Trophoblast cell (in vitro differentiated cells and primary cell): ENCODE results near the gene C16orf90.

ENCODE experiments used
- DNase-seq, 2 donors: peaks; one replicate each; pipeline ENCODE4 v3.0.0-alpha.2; 2016
- H2AFZ ChIP-seq: 2 replicates; pipeline ENCODE4 v1.6.1; 2013; ENCODE audit warnings: low read length, moderate library complexity, mild to moderate bottlenecking; ENCODE audit not compliant: insufficient read depth, poor library complexity
- H2AK5ac ChIP-seq: 2 replicates; pipeline ENCODE4 v1.6.1; 2013; ENCODE audit warnings: mild to moderate bottlenecking, low read length
- H2BK120ac ChIP-seq: 2 replicates; pipeline ENCODE4 v1.6.1; 2013; ENCODE audit warnings: low read length, mild to moderate bottlenecking, moderate library complexity; ENCODE audit not compliant: insufficient read depth, poor library complexity
- H2BK12ac ChIP-seq: 2 replicates; pipeline ENCODE4 v1.6.1; 2013; ENCODE audit warnings: mild to moderate bottlenecking, low read length, moderate library complexity
- H2BK5ac ChIP-seq: 2 replicates; pipeline ENCODE4 v1.6.1; 2013; ENCODE audit warnings: low read length, low read depth, moderate library complexity, mild to moderate bottlenecking; ENCODE audit not compliant: poor library complexity
- H3K14ac ChIP-seq: 2 replicates; pipeline ENCODE4 v1.6.1; 2013; ENCODE audit warnings: mild to moderate bottlenecking, low read length
- H3K18ac ChIP-seq: 2 replicates; pipeline ENCODE4 v1.6.1; 2013; ENCODE audit warnings: mild to moderate bottlenecking, low read length
- H3K23ac ChIP-seq: 2 replicates; pipeline ENCODE4 v1.6.1; 2013; ENCODE audit warnings: low read length
- H3K27ac ChIP-seq: 2 replicates; pipeline ENCODE4 v1.5.1; 2013; ENCODE audit warnings: low read depth, mild to moderate bottlenecking, inconsistent platforms, low read length, moderate library complexity
- H3K27me3 ChIP-seq: 2 replicates; pipeline ENCODE4 v1.6.1; 2013; ENCODE audit warnings: inconsistent platforms, mild to moderate bottlenecking, low read length, moderate library complexity; ENCODE audit not compliant: insufficient read depth
- H3K36me3 ChIP-seq, 2 experiments: 1 replicate in 1 of 2; 2 replicates in 1 of 2; pipeline ENCODE4 v1.6.1; 2013; ENCODE audit warnings: low read length in 2 of 2, mild to moderate bottlenecking in 2 of 2, moderate library complexity in 1 of 2; ENCODE audit not compliant: insufficient read depth in 2 of 2, control insufficient read depth in 1 of 2
- H3K4ac ChIP-seq: 2 replicates; pipeline ENCODE4 v1.6.1; 2013; ENCODE audit warnings: low read depth, mild to moderate bottlenecking, low read length, moderate library complexity
- H3K4me1 ChIP-seq, 2 experiments: 1 replicate in 1 of 2; 2 replicates in 1 of 2; pipeline ENCODE4 v1.6.1; 2013; ENCODE audit warnings: low read length in 2 of 2, mild to moderate bottlenecking in 2 of 2, moderate library complexity in 1 of 2; ENCODE audit not compliant: insufficient read depth in 2 of 2, control insufficient read depth in 1 of 2
- H3K4me2 ChIP-seq: 2 replicates; pipeline ENCODE4 v1.6.1; 2013; ENCODE audit warnings: inconsistent platforms, mild to moderate bottlenecking, low read length, moderate library complexity
- H3K4me3 ChIP-seq: 2 replicates; pipeline ENCODE4 v1.5.1; 2013; ENCODE audit warnings: mild to moderate bottlenecking, low read depth, low read length, inconsistent platforms
- H3K79me1 ChIP-seq: one replicate; pipeline ENCODE4 v1.6.1; 2013; ENCODE audit warnings: low read length
- H3K79me2 ChIP-seq: 2 replicates; pipeline ENCODE4 v1.6.1; 2013; ENCODE audit warnings: low read length, mild to moderate bottlenecking; ENCODE audit not compliant: control insufficient read depth, insufficient read depth, poor library complexity
- H3K9ac ChIP-seq: 2 replicates; pipeline ENCODE4 v1.6.1; 2013; ENCODE audit warnings: mild to moderate bottlenecking, low read length
- H3K9me3 ChIP-seq: 2 replicates; pipeline ENCODE4 v1.6.1; 2013; ENCODE audit warnings: low read depth, mild to moderate bottlenecking, control low read depth, inconsistent platforms, low read length; ENCODE audit not compliant: insufficient read depth
- H4K12ac ChIP-seq: 2 replicates; pipeline ENCODE4 v1.6.1; 2013; ENCODE audit warnings: low read depth, mild to moderate bottlenecking, low read length, moderate library complexity
- H4K8ac ChIP-seq: 2 replicates; pipeline ENCODE4 v1.6.1; 2013; ENCODE audit warnings: low read depth, mild to moderate bottlenecking, low read length, moderate library complexity
- H4K91ac ChIP-seq: one replicate; pipeline ENCODE4 v1.6.1; 2013; ENCODE audit warnings: low read depth, mild to moderate bottlenecking, low read length, moderate library complexity
- WGBS: extraction: QIAGEN DNeasy Blood & Tissue Kit; methylation state at CpG from one replicate; pipeline ENCODE4 v1.1.7; 2013; ENCODE audit warnings: missing lambda C conversion rate; ENCODE audit not compliant: insufficient read length, insufficient coverage; ENCODE audit errors: extremely low coverage; 5-methylcytosine and 5-hydroxymethylcytosine counted together

C16orf90 gene

GRCh38 chr16:3494386-3494973 lies 809 bp downstream of the C16orf90 start:
- H4K8ac ChIP-seq = no peak overlapping the region
- H2AK5ac ChIP-seq = no peak overlapping the region
- no peaks in the 10 kb centered on the region for H3K27me3 ChIP-seq
- no peak overlapping the region for H2BK120ac ChIP-seq
- no peak overlapping the region for H3K4me2 ChIP-seq
- H3K79me2 ChIP-seq = no peaks in the 10 kb centered on the region
- no peak overlapping the region for H3K14ac ChIP-seq
- no peak overlapping the region for H4K91ac ChIP-seq
- H4K12ac ChIP-seq = no peak overlapping the region
- no peaks in the 10 kb centered on the region for H3K36me3 ChIP-seq
- H2BK5ac ChIP-seq = no peak overlapping the region
- no peaks in the 10 kb centered on the region for H3K4me1 ChIP-seq
- H3K9me3 ChIP-seq = no peaks in the 10 kb centered on the region
- no peaks in the 10 kb centered on the region for H3K79me1 ChIP-seq
- H3K18ac ChIP-seq = no peak overlapping the region
- DNase-seq = no peak
- no peak overlapping the region for H3K9ac ChIP-seq
- H2AFZ ChIP-seq = no peak overlapping the region
- no peak overlapping the region for H2BK12ac ChIP-seq
- H3K4ac ChIP-seq = no peak overlapping the region
- no peak overlapping the region for H3K23ac ChIP-seq
- H3K27ac ChIP-seq = no peak overlapping the region
- H3K4me3 ChIP-seq = no peak overlapping the region
- WGBS = no CpG with 5 or more reads among the region's 16 CpGs

GRCh38 chr16:3492356-3492755 lies 2.9 kb downstream of the C16orf90 start:
- Histone ChIP-seq H3K4me2 (no peak overlapping the region), H3K23ac (no peak overlapping the region), H3K9me3 (peaks cover 1% of the 10 kb centered on the region), H3K4me3 (no peak overlapping the region), H3K4me1 (peaks cover 0 to 2% of the 10 kb centered on the region in 2 experiments), H2BK5ac (no peak overlapping the region), H3K27ac (no peak overlapping the region), H3K4ac (no peak overlapping the region), H4K12ac (no peak overlapping the region), H4K91ac (no peak overlapping the region), H2AFZ (no peak overlapping the region), H3K9ac (no peak overlapping the region), H2AK5ac (no peak overlapping the region), H3K14ac (no peak overlapping the region), H3K18ac (no peak overlapping the region), H3K79me2 (no peaks in the 10 kb centered on the region), H2BK120ac (no peak overlapping the region), H3K36me3 (peaks cover 4 to 8% of the 10 kb centered on the region in 2 experiments), H3K27me3 (no peaks in the 10 kb centered on the region), H3K79me1 (no peaks in the 10 kb centered on the region), H4K8ac (no peak overlapping the region), H2BK12ac (no peak overlapping the region)
- WGBS = no CpG with 5 or more reads among the region's 10 CpGs
- no peak for DNase-seq

- H3K4ac ChIP-seq = no peak overlapping the region
- H4K91ac ChIP-seq = no peak overlapping the region
- no peak overlapping the region for H4K8ac ChIP-seq
- H3K18ac ChIP-seq = no peak overlapping the region
- H3K9ac ChIP-seq = no peak overlapping the region
- H3K9me3 ChIP-seq = peaks cover 1% of the 10 kb centered on the region
- no CpG with 5 or more reads among the region's 17 CpGs for WGBS
- no peak overlapping the region for H3K23ac ChIP-seq
- no peak for DNase-seq
- H2BK120ac ChIP-seq = no peak overlapping the region
- peaks cover 14 to 18% of the 10 kb centered on the region in 2 experiments for H3K36me3 ChIP-seq
- H3K4me2 ChIP-seq = no peak overlapping the region
- H3K79me2 ChIP-seq = no peaks in the 10 kb centered on the region
- H2BK5ac ChIP-seq = no peak overlapping the region
- H3K4me1 ChIP-seq = peaks cover 0 to 2% of the 10 kb centered on the region in 2 experiments
- H2BK12ac ChIP-seq = no peak overlapping the region
- H3K27me3 ChIP-seq = no peaks in the 10 kb centered on the region
- no peak overlapping the region for H3K27ac ChIP-seq
- no peak overlapping the region for H3K4me3 ChIP-seq
- H4K12ac ChIP-seq = no peak overlapping the region
- no peak overlapping the region for H2AK5ac ChIP-seq
- H2AFZ ChIP-seq = no peak overlapping the region
- H3K79me1 ChIP-seq = no peaks in the 10 kb centered on the region
- H3K14ac ChIP-seq = no peak overlapping the region
Observed at GRCh38 chr16:3490911-3491629, 4.2 kb downstream of the C16orf90 start.

- no CpG with 5 or more reads among the region's 13 CpGs for WGBS
- Histone ChIP-seq H4K91ac (no peak overlapping the region), H3K4ac (no peak overlapping the region), H2AFZ (no peak overlapping the region), H2BK12ac (no peak overlapping the region), H4K8ac (no peak overlapping the region), H2BK120ac (no peak overlapping the region), H3K79me1 (no peaks in the 10 kb centered on the region), H3K9me3 (peaks cover 1% of the 10 kb centered on the region), H3K4me2 (no peak overlapping the region), H3K4me1 (peaks cover 0 to 2% of the 10 kb centered on the region in 2 experiments), H3K27ac (no peak overlapping the region), H2BK5ac (no peak overlapping the region), H3K27me3 (no peaks in the 10 kb centered on the region), H3K23ac (no peak overlapping the region), H3K9ac (no peak overlapping the region), H3K18ac (no peak overlapping the region), H3K79me2 (no peaks in the 10 kb centered on the region), H3K4me3 (no peak overlapping the region), H3K36me3 (peaks cover 36 to 39% of the 10 kb centered on the region in 2 experiments), H4K12ac (no peak overlapping the region), H3K14ac (no peak overlapping the region), H2AK5ac (no peak overlapping the region)
- DNase-seq = no peak
Observed at GRCh38 chr16:3488801-3489200, 6.5 kb downstream of the C16orf90 start.
